Glomerular visceral epithelial cell (primary cell): ENCODE measurements around the gene CYBRD1.

Experiments
- DNase-seq: peaks from one replicate; pipeline ENCODE4 v3.0.0-alpha.2; 2016; ENCODE audit errors: extremely low spot score

Gene CYBRD1

DNA sequence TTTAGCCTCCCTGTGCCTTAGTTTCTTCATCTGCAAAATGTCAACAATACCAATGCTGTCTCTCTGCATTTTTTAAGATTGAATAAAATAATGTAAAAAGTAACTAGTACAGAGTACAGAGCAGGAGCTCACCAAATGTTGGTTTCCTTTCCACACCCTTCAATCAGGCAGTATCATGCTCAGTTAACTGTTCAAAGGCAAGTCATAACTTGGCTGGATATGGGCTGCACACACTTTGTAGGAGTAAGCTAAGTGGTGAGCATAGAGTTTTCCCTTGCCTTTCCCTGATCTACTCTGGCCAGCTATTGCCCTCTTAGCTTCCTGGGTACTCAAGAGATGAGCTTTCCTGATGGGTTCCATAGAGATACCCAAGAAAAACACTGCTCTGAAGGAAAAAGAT lies 77.9 kb downstream of the CYBRD1 start:
- no peak for DNase-seq

GRCh38 chr2:171602352-171602751 lies 80.1 kb downstream of the CYBRD1 start:
- DNase-seq, result no peak
